Testis (tissue), 2 donors: Measurements from ENCODE around the gene ARL4D.

ENCODE experiments used
- POLR2A ChIP-seq: fragments of 450-650 bp; IDR thresholded peaks from one replicate; pipeline ENCODE4 v1.6.1; 2017; ENCODE audit warnings: antibody characterized with exemption, mild to moderate bottlenecking, moderate library complexity
- TF ChIP-seq, protein P1 (sequence below), 3 experiments: fragments of 450-650 bp in 2 of 3; fragments of 200-600 bp in 1 of 3; sonication (generic) in 1 of 3; IDR thresholded peaks; one replicate each; pipeline ENCODE4 v1.5.1; 2016 to 2019; ENCODE audit warnings: antibody characterized with exemption in 3 of 3, mild to moderate bottlenecking in 2 of 3, moderate library complexity in 1 of 3

- TF ChIP-seq, protein P1, sequence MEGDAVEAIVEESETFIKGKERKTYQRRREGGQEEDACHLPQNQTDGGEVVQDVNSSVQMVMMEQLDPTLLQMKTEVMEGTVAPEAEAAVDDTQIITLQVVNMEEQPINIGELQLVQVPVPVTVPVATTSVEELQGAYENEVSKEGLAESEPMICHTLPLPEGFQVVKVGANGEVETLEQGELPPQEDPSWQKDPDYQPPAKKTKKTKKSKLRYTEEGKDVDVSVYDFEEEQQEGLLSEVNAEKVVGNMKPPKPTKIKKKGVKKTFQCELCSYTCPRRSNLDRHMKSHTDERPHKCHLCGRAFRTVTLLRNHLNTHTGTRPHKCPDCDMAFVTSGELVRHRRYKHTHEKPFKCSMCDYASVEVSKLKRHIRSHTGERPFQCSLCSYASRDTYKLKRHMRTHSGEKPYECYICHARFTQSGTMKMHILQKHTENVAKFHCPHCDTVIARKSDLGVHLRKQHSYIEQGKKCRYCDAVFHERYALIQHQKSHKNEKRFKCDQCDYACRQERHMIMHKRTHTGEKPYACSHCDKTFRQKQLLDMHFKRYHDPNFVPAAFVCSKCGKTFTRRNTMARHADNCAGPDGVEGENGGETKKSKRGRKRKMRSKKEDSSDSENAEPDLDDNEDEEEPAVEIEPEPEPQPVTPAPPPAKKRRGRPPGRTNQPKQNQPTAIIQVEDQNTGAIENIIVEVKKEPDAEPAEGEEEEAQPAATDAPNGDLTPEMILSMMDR (IDR thresholded peaks at IDR 0.05), result peak in 1 of 3 experiments; percentile 50
- TF ChIP-seq POLR2A, result peak; percentile 84
These were observed 10.3 kb upstream of the ARL4D start for GRCh38 chr17:43388359-43389045.
